HAP-1 (cell line): ENCODE measurements around the gene CNTNAP2.
"Not testable (repeated sequence)": the region's sequence is repeated elsewhere in the genome, so short reads cannot be mapped to it uniquely, and the experiment has no call there.

Source experiments
- DNase-seq, 2 experiments: peaks; one replicate each; pipeline ENCODE4 v3.0.0-alpha.2; 2016 to 2020; ENCODE audit warnings: low spot score in 2 of 2
- H3K27me3 ChIP-seq: fragments of 250-450 bp; sonication (Bioruptor Pico); 2 replicates; pipeline ENCODE4 v1.5.1; 2020; ENCODE audit warnings: low read depth, mild to moderate bottlenecking, moderate library complexity
- H3K36me3 ChIP-seq: fragments of 250-450 bp; sonication (Bioruptor Pico); replicated peaks from 2 replicates; pipeline ENCODE4 v1.5.1; 2020; ENCODE audit warnings: mild to moderate bottlenecking
- H3K4me1 ChIP-seq: fragments of 250-450 bp; sonication (Bioruptor Pico); 2 replicates; pipeline ENCODE4 v1.5.1; 2020; ENCODE audit warnings: mild to moderate bottlenecking
- H3K4me3 ChIP-seq: fragments of 250-450 bp; sonication (Bioruptor Pico); 2 replicates; pipeline ENCODE4 v1.5.1; 2020; ENCODE audit warnings: mild to moderate bottlenecking, moderate library complexity
- H3K9me3 ChIP-seq: fragments of 250-450 bp; sonication (Bioruptor Pico); 2 replicates; pipeline ENCODE4 v1.5.1; 2020; ENCODE audit warnings: mild to moderate bottlenecking, moderate library complexity
- in situ Hi-C: fragments of 300-500 bp; cut with MboI; formaldehyde crosslinking; loops from 3 replicates; pipeline ENCODE4 v1.14.3; 2020; ENCODE audit warnings: low sequenced_read_pairs, inconsistent platforms, mixed read lengths

The CNTNAP2 gene

GRCh38 chr7:147756300-147756699, 1639.7 kb downstream of the CNTNAP2 start:
- no peaks in the 10 kb centered on the region for H3K27me3 ChIP-seq
- DNase-seq, result no peak
- H3K4me3 ChIP-seq, result no peak overlapping the region
- no peaks in the 10 kb centered on the region for H3K4me1 ChIP-seq
- in situ Hi-C loops, result no loop called here
- H3K36me3 ChIP-seq, result no peaks in the 10 kb centered on the region
- H3K9me3 ChIP-seq, result no peaks in the 10 kb centered on the region

GRCh38 chr7:147759327-147759943, 1642.8 kb downstream of the CNTNAP2 start:
- H3K4me1 ChIP-seq, result no peaks in the 10 kb centered on the region
- no peak for DNase-seq
- no peaks in the 10 kb centered on the region for H3K9me3 ChIP-seq
- no peaks in the 10 kb centered on the region for H3K36me3 ChIP-seq
- in situ Hi-C loops, result no loop called here
- H3K4me3 ChIP-seq, result no peak overlapping the region
- H3K27me3 ChIP-seq, result no peaks in the 10 kb centered on the region

- Histone ChIP-seq H3K27me3 (no peaks in the 10 kb centered on the region), H3K4me1 (no peaks in the 10 kb centered on the region)
- DNase-seq, result no peak
These were observed 1648.7 kb downstream of the CNTNAP2 start for GRCh38 chr7:147765301-147765700.

GRCh38 chr7:147771344-147771743, 1654.7 kb downstream of the CNTNAP2 start:
- in situ Hi-C loops, result no loop called here
- Histone ChIP-seq H3K9me3 (no peaks in the 10 kb centered on the region), H3K27me3 (no peaks in the 10 kb centered on the region), H3K4me3 (no peak overlapping the region), H3K4me1 (no peaks in the 10 kb centered on the region), H3K36me3 (no peaks in the 10 kb centered on the region)
- DNase-seq, result no peak

More at GRCh38 chr7:147765301-147765700, 1648.7 kb downstream of the CNTNAP2 start:
- no peaks in the 10 kb centered on the region for H3K9me3 ChIP-seq
- in situ Hi-C loops, result no loop called here
- no peaks in the 10 kb centered on the region for H3K36me3 ChIP-seq
- no peak overlapping the region for H3K4me3 ChIP-seq

GRCh38 chr7:147774461-147774860, 1657.9 kb downstream of the CNTNAP2 start:
- H3K27me3 ChIP-seq, result no peaks in the 10 kb centered on the region
- H3K4me1 ChIP-seq, result no peaks in the 10 kb centered on the region
- no peaks in the 10 kb centered on the region for H3K9me3 ChIP-seq
- no peaks in the 10 kb centered on the region for H3K36me3 ChIP-seq
- in situ Hi-C loops, result no loop called here
- no peak overlapping the region for H3K4me3 ChIP-seq
- DNase-seq, result no peak

GRCh38 chr7:147775516-147776284, 1659.1 kb downstream of the CNTNAP2 start:
- Histone ChIP-seq H3K36me3 (no peaks in the 10 kb centered on the region), H3K4me1 (no peaks in the 10 kb centered on the region), H3K27me3 (no peaks in the 10 kb centered on the region), H3K9me3 (no peaks in the 10 kb centered on the region), H3K4me3 (no peak overlapping the region)
- in situ Hi-C loops, result no loop called here
- no peak for DNase-seq

- no peak overlapping the region for H3K4me3 ChIP-seq
- no peaks in the 10 kb centered on the region for H3K36me3 ChIP-seq
- H3K27me3 ChIP-seq, result no peaks in the 10 kb centered on the region
- H3K4me1 ChIP-seq, result no peaks in the 10 kb centered on the region
- H3K9me3 ChIP-seq, result no peaks in the 10 kb centered on the region
- DNase-seq, result no peak
- in situ Hi-C loops, result no loop called here
These were observed 1660.7 kb downstream of the CNTNAP2 start for GRCh38 chr7:147777309-147777708.

GRCh38 chr7:147779949-147780348, 1663.3 kb downstream of the CNTNAP2 start:
- H3K9me3 ChIP-seq, result no peaks in the 10 kb centered on the region
- DNase-seq, result no peak
- in situ Hi-C loops, result no loop called here
- H3K27me3 ChIP-seq, result no peaks in the 10 kb centered on the region
- no peak overlapping the region for H3K4me3 ChIP-seq
- H3K4me1 ChIP-seq, result no peaks in the 10 kb centered on the region
- no peaks in the 10 kb centered on the region for H3K36me3 ChIP-seq

- H3K27me3 ChIP-seq, result no peaks in the 10 kb centered on the region
- no peak overlapping the region for H3K4me3 ChIP-seq
- no peaks in the 10 kb centered on the region for H3K9me3 ChIP-seq
- H3K36me3 ChIP-seq, result no peaks in the 10 kb centered on the region
- no peak for DNase-seq
- in situ Hi-C loops, result no loop called here
- no peaks in the 10 kb centered on the region for H3K4me1 ChIP-seq
These were observed 1680.0 kb downstream of the CNTNAP2 start for GRCh38 chr7:147796581-147796980.

GRCh38 chr7:147798001-147798400, 1681.4 kb downstream of the CNTNAP2 start:
- Histone ChIP-seq H3K27me3 (no peaks in the 10 kb centered on the region), H3K9me3 (no peaks in the 10 kb centered on the region), H3K4me1 (no peaks in the 10 kb centered on the region), H3K36me3 (no peaks in the 10 kb centered on the region), H3K4me3 (no peak overlapping the region)
- in situ Hi-C loops, result no loop called here
- no peak for DNase-seq

GRCh38 chr7:147801762-147802161, 1685.2 kb downstream of the CNTNAP2 start:
- H3K4me1 ChIP-seq, H3K4me3 ChIP-seq, in situ Hi-C loops, H3K27me3 ChIP-seq, H3K9me3 ChIP-seq, H3K36me3 ChIP-seq, DNase-seq: not testable (repeated sequence)

GRCh38 chr7:147803151-147803550, 1686.5 kb downstream of the CNTNAP2 start:
- DNase-seq, result no peak
- Histone ChIP-seq H3K4me3 (no peak overlapping the region), H3K27me3 (no peaks in the 10 kb centered on the region), H3K9me3 (no peaks in the 10 kb centered on the region), H3K4me1 (no peaks in the 10 kb centered on the region), H3K36me3 (no peaks in the 10 kb centered on the region; the same call in 1 of the 2 replicates)
- in situ Hi-C loops, result no loop called here

- H3K4me1 ChIP-seq, result no peaks in the 10 kb centered on the region
- no peaks in the 10 kb centered on the region for H3K27me3 ChIP-seq
- no peaks in the 10 kb centered on the region for H3K9me3 ChIP-seq
- in situ Hi-C loops, result no loop called here
- DNase-seq, result no peak
- H3K4me3 ChIP-seq, result no peak overlapping the region
- no peaks in the 10 kb centered on the region; the same call in 1 of the 2 replicates for H3K36me3 ChIP-seq
These were observed 1687.0 kb downstream of the CNTNAP2 start for GRCh38 chr7:147803606-147804005.

- H3K4me3 ChIP-seq, result no peak overlapping the region
- no peak for DNase-seq
- in situ Hi-C loops, result no loop called here
- H3K4me1 ChIP-seq, result no peaks in the 10 kb centered on the region
- no peaks in the 10 kb centered on the region for H3K27me3 ChIP-seq
- H3K36me3 ChIP-seq, result no peaks in the 10 kb centered on the region; the same call in 1 of the 2 replicates
- no peaks in the 10 kb centered on the region for H3K9me3 ChIP-seq
These were observed 1687.4 kb downstream of the CNTNAP2 start for GRCh38 chr7:147804032-147804431.
